Tibial artery (tissue), 4 donors: ENCODE measurements around the gene TM2D3.
A peak's percentile ranks its signal among the peaks of the same experiment; 100 is the strongest.

Experiments used
- DNase-seq, 2 donors: peaks; one replicate each; pipeline ENCODE4 v3.0.0-alpha.2; 2019
- H3K27ac ChIP-seq, 2 donors: fragments of 200-600 bp; sonication (generic) in 1 of 2; 1 replicate in 1 of 2; 2 replicates in 1 of 2; pipeline ENCODE4 v1.5.1; 2018 to 2019; ENCODE audit warnings: mild to moderate bottlenecking in 1 of 2
- H3K27me3 ChIP-seq, 2 donors: fragments of 200-600 bp; sonication (generic) in 1 of 2; one replicate each; pipeline versions ENCODE4 v1.5.1 to v1.6.0; 2016 to 2019
- H3K36me3 ChIP-seq, 3 donors: fragments of 200-600 bp; sonication (generic) in 2 of 3; one replicate each; pipeline ENCODE4 v1.5.1; 2016 to 2019; ENCODE audit warnings: mild to moderate bottlenecking in 2 of 3
- H3K4me1 ChIP-seq, 4 donors: fragments of 200-600 bp; sonication (generic) in 2 of 4; 1 replicate in 3 of 4; 2 replicates in 1 of 4; pipeline ENCODE4 v1.5.1; 2016 to 2019
- H3K4me3 ChIP-seq, 2 donors: fragments of 200-600 bp; sonication (generic) in 1 of 2; 1 replicate in 1 of 2; 2 replicates in 1 of 2; pipeline ENCODE4 v1.5.1; 2018 to 2019; ENCODE audit warnings: mild to moderate bottlenecking in 2 of 2
- H3K9me3 ChIP-seq, 3 donors: fragments of 200-600 bp; sonication (generic) in 1 of 3; one replicate each; pipeline ENCODE4 v1.5.1; 2016 to 2019
- intact Hi-C: fragments of 100-400 bp; cut with DNase I; formaldehyde crosslinking; loops from one replicate; pipeline ENCODE4 v1.15.0; 2023; ENCODE audit warnings: low total_unique reads
- TF ChIP-seq, protein P1 (sequence below), 2 experiments: fragments of 200-600 bp in 1 of 2; fragments of 450-650 bp in 1 of 2; IDR thresholded peaks; one replicate each; pipeline ENCODE4 v1.5.1; 2017 to 2019; ENCODE audit warnings: antibody characterized with exemption in 2 of 2, mild to moderate bottlenecking in 1 of 2, moderate library complexity in 1 of 2

Gene TM2D3

DNA sequence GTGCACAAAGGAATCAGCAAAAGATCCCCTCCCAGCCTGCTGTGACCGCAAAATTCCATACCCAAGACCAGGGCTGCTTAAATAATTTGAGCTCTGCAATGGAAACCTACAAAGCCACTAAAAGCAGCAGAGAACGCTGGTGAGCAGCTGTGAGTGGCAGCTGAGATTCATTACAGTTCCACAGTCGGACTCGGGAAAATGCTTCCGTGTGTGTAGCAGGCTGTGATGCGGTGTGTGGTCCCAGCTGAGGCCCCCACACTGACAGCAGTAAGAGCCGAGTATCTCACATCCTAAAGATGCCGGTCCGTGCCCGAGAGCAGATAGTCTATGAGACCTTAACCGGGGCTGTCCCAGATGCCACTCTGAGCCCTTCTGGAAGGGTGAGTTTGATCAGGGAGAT lies 37.4 kb downstream of the TM2D3 start:
- Histone ChIP-seq H3K9me3 (no peaks in the 10 kb centered on the region), H3K36me3 (peaks cover 0 to 5% (median 0%) of the 10 kb centered on the region in 3 donors), H3K4me1 (peaks cover 4 to 43% (median 26%) of the 10 kb centered on the region in 4 donors), H3K27me3 (no peaks in the 10 kb centered on the region), H3K4me3 (no peak overlapping the region), H3K27ac (peak overlapping the region in 1 of 2 donors; percentile 55)
- intact Hi-C loops: no loop called here
- no peak for DNase-seq
- TF ChIP-seq, protein P1, sequence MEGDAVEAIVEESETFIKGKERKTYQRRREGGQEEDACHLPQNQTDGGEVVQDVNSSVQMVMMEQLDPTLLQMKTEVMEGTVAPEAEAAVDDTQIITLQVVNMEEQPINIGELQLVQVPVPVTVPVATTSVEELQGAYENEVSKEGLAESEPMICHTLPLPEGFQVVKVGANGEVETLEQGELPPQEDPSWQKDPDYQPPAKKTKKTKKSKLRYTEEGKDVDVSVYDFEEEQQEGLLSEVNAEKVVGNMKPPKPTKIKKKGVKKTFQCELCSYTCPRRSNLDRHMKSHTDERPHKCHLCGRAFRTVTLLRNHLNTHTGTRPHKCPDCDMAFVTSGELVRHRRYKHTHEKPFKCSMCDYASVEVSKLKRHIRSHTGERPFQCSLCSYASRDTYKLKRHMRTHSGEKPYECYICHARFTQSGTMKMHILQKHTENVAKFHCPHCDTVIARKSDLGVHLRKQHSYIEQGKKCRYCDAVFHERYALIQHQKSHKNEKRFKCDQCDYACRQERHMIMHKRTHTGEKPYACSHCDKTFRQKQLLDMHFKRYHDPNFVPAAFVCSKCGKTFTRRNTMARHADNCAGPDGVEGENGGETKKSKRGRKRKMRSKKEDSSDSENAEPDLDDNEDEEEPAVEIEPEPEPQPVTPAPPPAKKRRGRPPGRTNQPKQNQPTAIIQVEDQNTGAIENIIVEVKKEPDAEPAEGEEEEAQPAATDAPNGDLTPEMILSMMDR (IDR thresholded peaks at IDR 0.05): no peak

DNA sequence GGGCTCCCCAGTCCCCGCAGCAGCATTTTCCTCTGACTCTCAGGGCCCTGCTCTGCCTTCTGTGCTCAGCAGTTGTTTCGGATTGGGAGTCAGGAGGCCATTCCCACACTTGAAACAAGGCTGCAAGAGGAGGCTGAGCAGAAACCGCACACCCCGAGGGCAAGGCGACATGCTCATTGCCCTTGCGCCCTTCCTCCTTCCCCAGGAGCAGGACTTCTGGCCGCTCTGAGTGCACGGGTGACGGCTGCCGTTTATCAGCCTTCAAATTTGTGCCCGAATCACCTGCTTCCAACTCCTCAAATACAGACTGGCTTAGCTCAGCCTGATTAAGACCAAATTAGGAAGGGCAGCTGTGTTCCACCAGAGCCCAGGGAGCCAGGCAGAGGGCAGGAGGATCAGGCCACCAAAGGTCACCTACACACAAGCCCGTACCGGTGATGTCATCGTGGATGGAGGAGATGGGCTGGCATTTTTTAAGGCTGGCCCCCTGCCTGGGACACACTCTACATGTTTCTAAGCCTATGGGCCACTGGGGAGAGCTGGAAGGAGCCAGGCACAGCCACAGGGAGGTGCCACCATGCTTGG lies 38.1 kb downstream of the TM2D3 start:
- no peak overlapping the region for H3K4me3 ChIP-seq
- H3K27ac ChIP-seq: peak overlapping the region; percentile 31 to 55
- no peaks in the 10 kb centered on the region for H3K27me3 ChIP-seq
- DNase-seq: no peak
- no peaks in the 10 kb centered on the region for H3K9me3 ChIP-seq
- TF ChIP-seq, protein P1 (IDR thresholded peaks at IDR 0.05): no peak
- peaks cover 4 to 43% (median 26%) of the 10 kb centered on the region in 4 donors for H3K4me1 ChIP-seq
- intact Hi-C loops: no loop called here
- peaks cover 0 to 5% (median 0%) of the 10 kb centered on the region in 3 donors for H3K36me3 ChIP-seq

DNA sequence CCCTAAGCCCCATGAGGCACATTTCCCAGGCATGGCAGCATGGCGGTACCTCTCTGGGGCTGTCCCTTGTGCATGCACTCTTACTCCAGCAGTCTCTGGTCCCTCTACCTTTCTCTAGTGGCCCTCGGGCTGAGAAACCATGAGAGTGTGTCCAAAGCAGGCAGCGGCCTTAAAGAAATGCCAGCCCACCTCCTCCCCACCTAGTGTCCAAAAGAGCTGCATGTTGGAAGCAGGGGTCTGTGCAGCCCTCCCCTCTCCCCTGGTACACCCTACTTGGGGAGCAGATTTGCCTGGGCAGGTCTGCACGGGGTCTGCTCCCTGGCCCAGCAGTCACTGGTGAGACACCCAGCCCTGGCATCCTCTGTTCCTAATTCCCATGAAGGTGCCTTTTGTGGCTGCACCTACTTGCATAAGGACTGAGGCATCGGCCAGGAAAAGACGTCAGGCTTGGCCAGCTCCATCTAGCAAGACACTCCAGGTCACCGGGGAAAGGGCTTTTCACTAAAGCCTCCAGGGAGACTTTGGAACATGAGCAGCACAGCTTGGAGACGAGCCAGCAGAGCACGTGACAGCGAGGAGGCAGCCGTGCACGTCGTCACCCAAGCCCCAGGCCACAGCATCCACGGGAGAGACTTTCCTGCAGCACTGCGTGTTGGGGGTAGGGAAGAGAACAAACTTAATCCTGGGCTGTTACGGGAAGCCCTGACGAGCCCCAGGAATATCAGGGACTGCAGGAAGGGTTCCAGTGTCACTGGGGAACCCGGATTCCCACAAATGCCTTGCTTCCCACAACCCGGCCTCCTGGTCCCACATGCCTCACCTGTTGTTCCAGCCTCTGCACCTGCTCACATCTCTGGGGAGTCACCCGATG lies 38.8 kb downstream of the TM2D3 start:
- Histone ChIP-seq H3K4me3 (no peak overlapping the region), H3K9me3 (no peaks in the 10 kb centered on the region), H3K27ac (peak overlapping the region; percentile 31 to 55), H3K4me1 (peaks cover 4 to 43% (median 26%) of the 10 kb centered on the region in 4 donors), H3K36me3 (no peaks in the 10 kb centered on the region), H3K27me3 (no peaks in the 10 kb centered on the region)
- peak; percentile 56 to 89 for DNase-seq
- TF ChIP-seq, protein P1 (IDR thresholded peaks at IDR 0.05): no peak
- intact Hi-C loops: no loop called here

DNA sequence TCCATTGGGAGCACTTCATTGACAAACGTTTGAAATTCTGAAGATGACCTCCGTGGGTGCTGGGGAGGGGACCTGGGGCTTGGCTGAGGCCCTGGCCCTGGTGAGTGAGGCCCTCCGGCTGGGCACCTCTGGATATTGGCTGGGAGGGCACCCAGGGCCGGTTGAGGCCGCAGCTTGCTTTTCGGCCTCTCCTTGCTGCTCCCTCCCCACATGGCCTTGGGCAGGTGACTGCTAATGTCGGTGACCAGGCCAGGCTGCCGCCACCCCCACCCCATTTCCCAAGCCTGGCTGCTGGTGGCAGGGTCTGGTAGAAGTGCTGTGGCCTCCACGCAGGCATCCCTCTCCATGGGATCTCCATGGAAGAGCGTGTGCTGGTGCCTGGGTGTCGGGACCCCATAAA lies 39.5 kb downstream of the TM2D3 start:
- TF ChIP-seq, protein P1 (IDR thresholded peaks at IDR 0.05): no peak
- H3K36me3 ChIP-seq: no peaks in the 10 kb centered on the region
- H3K9me3 ChIP-seq: no peaks in the 10 kb centered on the region
- intact Hi-C loops: no loop called here
- no peak for DNase-seq
- H3K27me3 ChIP-seq: no peaks in the 10 kb centered on the region
- no peak overlapping the region for H3K4me3 ChIP-seq
- no peak overlapping the region for H3K27ac ChIP-seq
- H3K4me1 ChIP-seq: peaks cover 4 to 43% (median 26%) of the 10 kb centered on the region in 4 donors

DNA sequence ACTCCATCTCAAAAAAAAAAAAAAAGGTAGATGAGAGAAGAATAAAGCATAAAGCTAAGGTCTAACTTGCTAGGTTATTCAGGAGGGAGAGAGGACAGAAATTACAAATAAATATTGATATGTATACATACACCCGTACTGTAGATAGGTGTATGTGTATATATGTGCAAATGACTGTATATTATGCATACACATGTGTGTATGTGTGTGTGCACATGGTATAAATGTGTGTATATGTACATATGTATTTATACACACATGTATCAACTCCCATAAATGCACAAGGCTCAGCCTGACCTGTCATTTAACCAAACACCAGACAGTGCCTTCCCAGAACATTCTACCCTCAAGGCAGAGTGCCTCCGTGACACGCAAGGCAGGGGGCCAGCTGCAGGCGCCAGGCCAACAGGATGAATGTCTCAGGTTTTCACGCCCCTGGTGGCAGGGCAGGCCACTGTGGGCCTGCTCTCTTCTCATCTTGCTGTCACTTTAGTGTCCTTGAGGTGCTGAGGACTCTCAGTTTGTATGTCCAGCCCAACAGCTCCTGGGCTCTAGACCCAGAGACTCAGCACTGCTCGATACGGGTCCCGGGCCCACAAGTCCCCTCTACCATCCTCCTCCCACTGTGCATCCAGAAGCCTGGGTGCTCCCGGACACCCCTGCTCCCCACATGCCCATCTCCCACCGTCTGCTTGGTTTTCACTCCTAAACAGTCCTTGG lies 40.4 kb downstream of the TM2D3 start:
- no peak for DNase-seq

More for the DNA sequence above, 40.4 kb downstream of the TM2D3 start:
- TF ChIP-seq, protein P1 (IDR thresholded peaks at IDR 0.05): no peak
- no peak overlapping the region for H3K27ac ChIP-seq
- H3K4me1 ChIP-seq: peaks cover 4 to 43% (median 26%) of the 10 kb centered on the region in 4 donors
- H3K27me3 ChIP-seq: no peaks in the 10 kb centered on the region
- no peaks in the 10 kb centered on the region for H3K9me3 ChIP-seq
- intact Hi-C loops: no loop called here
- no peaks in the 10 kb centered on the region for H3K36me3 ChIP-seq
- no peak overlapping the region for H3K4me3 ChIP-seq
